Panc1 (cell line): ENCODE data around the gene CKS1B. TPM values are rescaled to one million over a fixed set of nuclear protein-coding genes. Genes with fewer than 3 reads are reported as not detected.

Source experiments
- ATAC-seq: fragments of 200-7000 bp; cut with Tn5 transposase; 2 replicates; pipeline ENCODE4 v1.9.1; 2020; ENCODE audit warnings: mild to moderate bottlenecking, moderate library complexity
- BruUV-seq: library from RNA; stranded (reverse); fragments of 400-500 nt; replicated peaks from 2 replicates; lab custom pipeline; 2021; lab: Mats Ljungman, UMichigan
- CTCF ChIA-PET: fragments of 300-600 bp; sonication (Branson Sonifier 250); formaldehyde crosslinking; loops from one replicate; lab custom pipeline; 2022; ENCODE audit warnings: antibody characterized with exemption; lab: Charles Lee
- POLR2A ChIA-PET: fragments of 300-600 bp; sonication (Branson Sonifier 250); formaldehyde crosslinking; loops from one replicate; lab custom pipeline; 2022; ENCODE audit warnings: antibody characterized with exemption; lab: Charles Lee
- DNase-seq: peaks from one replicate; pipeline ENCODE4 v3.0.0-alpha.2; 2010; ENCODE audit warnings: low read depth, low spot score
- H3K27ac ChIP-seq: 2 replicates; pipeline ENCODE4 v1.5.1; 2011; ENCODE audit warnings: mild to moderate bottlenecking, low read length, inconsistent platforms
- H3K27me3 ChIP-seq: fragments of 200-500 bp; sonication (Bioruptor generic); 2 replicates; pipeline ENCODE4 v1.6.0; 2014; ENCODE audit warnings: low read length, inconsistent platforms; ENCODE audit not compliant: control insufficient read depth, insufficient read depth
- H3K36me3 ChIP-seq: fragments of 200-500 bp; sonication (Bioruptor generic); 2 replicates; pipeline ENCODE4 v1.5.1; 2014; ENCODE audit warnings: inconsistent platforms, mild to moderate bottlenecking, low read length, moderate library complexity; ENCODE audit not compliant: control insufficient read depth, insufficient read depth
- H3K4me1 ChIP-seq: 2 replicates; pipeline ENCODE4 v1.5.1; 2011; ENCODE audit warnings: inconsistent platforms, mild to moderate bottlenecking, low read length, moderate library complexity; ENCODE audit not compliant: control insufficient read depth, insufficient read depth
- H3K4me3 ChIP-seq, 2 experiments: 2 replicates each; pipeline ENCODE4 v1.5.1; 2011 to 2012; ENCODE audit warnings: low read depth in 2 of 2, low read length in 2 of 2, mild to moderate bottlenecking in 2 of 2, inconsistent platforms in 1 of 2, moderate library complexity in 1 of 2
- H3K9me3 ChIP-seq: fragments of 200-500 bp; sonication (Bioruptor generic); 2 replicates; pipeline ENCODE4 v1.5.1; 2014; ENCODE audit warnings: low read depth, mild to moderate bottlenecking, inconsistent platforms, low read length, moderate library complexity; ENCODE audit not compliant: control insufficient read depth, insufficient read depth
- POLR2AphosphoS5 ChIP-seq: IDR thresholded peaks from 2 replicates; pipeline ENCODE4 v1.6.1; 2012; ENCODE audit warnings: mild to moderate bottlenecking, low read depth, low read length, moderate library complexity
- SIN3A ChIP-seq: IDR thresholded peaks from 2 replicates; pipeline ENCODE4 v1.6.1; 2012; ENCODE audit warnings: low read depth, mild to moderate bottlenecking, low read length, moderate library complexity, borderline replicate concordance; ENCODE audit not compliant: insufficient read depth
- TCF7L2 ChIP-seq: IDR thresholded peaks from 2 replicates; pipeline ENCODE4 v1.6.1; 2011; ENCODE audit warnings: mild to moderate bottlenecking, low read depth, low read length, inconsistent platforms
- in situ Hi-C: cut with HindIII; loops from 2 replicates; pipeline ENCODE4 v1.10.0; 2016; ENCODE audit warnings: low sequenced_read_pairs, low pct_unique_long_range_greater_than_20kb
- intact Hi-C: fragments of 100-400 bp; cut with micrococcal nuclease; formaldehyde crosslinking; loops from one replicate; pipeline ENCODE4 v1.10.0; 2022; ENCODE audit not compliant: unreplicated experiment
- total RNA-seq: library from RNA; stranded (reverse); gene quantifications from one replicate; pipeline ENCODE4 v1.2.1, GENCODE V29; 2021; ENCODE audit not compliant: unreplicated experiment
- TF ChIP-seq, protein P1 (sequence below): fragments of 450-650 bp; IDR thresholded peaks from 2 replicates; pipeline ENCODE4 v1.5.1; 2017; ENCODE audit warnings: mild to moderate bottlenecking
- TF ChIP-seq, protein P2 (sequence below), 2 experiments: IDR thresholded peaks; 2 replicates each; pipeline ENCODE4 v1.6.1; 2011 to 2012; ENCODE audit warnings: low read depth in 2 of 2, control low read depth in 1 of 2, low read length in 1 of 2, mild to moderate bottlenecking in 1 of 2, moderate library complexity in 1 of 2; ENCODE audit not compliant: insufficient read depth in 1 of 2

The CKS1B gene
- total RNA-seq, 1 experiment from 2014 or later = 212 TPM

DNA sequence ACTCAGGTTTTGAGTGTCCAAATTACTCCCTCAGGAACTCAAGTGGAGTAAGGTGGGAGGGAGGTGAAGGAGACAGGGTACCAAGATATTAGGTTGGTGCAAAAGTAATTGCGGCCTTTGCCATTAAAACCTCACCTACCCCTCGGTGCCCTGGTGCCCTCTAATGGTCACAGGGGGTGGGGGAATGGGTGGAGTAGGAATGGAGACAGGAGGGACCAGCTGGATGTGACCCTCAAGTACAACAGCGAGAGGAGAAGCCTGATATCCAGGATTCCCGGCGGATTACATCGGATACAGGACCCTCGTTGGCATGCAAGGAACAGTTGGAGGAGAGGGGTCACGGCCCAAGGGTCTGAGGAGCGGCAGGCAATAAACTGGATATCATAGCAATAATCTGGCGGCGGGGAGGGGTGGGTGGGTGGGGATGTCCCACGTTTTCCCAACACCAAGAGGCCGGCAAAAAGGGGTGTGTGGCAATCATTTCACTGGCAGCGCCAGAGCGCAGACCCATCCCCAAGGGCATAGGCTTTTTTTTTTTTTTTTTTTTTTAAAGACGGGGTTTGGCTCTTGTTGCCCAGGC, 23.8 kb downstream of the CKS1B start:
- BruUV-seq = no TSS peak
- in situ Hi-C loops = no loop called here
- intact Hi-C loops = no loop called here
- ATAC-seq = no peak
- POLR2A ChIA-PET = no interaction called here
- no peak for TF ChIP-seq TCF7L2
- TF ChIP-seq, protein P1, sequence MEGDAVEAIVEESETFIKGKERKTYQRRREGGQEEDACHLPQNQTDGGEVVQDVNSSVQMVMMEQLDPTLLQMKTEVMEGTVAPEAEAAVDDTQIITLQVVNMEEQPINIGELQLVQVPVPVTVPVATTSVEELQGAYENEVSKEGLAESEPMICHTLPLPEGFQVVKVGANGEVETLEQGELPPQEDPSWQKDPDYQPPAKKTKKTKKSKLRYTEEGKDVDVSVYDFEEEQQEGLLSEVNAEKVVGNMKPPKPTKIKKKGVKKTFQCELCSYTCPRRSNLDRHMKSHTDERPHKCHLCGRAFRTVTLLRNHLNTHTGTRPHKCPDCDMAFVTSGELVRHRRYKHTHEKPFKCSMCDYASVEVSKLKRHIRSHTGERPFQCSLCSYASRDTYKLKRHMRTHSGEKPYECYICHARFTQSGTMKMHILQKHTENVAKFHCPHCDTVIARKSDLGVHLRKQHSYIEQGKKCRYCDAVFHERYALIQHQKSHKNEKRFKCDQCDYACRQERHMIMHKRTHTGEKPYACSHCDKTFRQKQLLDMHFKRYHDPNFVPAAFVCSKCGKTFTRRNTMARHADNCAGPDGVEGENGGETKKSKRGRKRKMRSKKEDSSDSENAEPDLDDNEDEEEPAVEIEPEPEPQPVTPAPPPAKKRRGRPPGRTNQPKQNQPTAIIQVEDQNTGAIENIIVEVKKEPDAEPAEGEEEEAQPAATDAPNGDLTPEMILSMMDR = peak; percentile 9; the same call in 1 of the 2 replicates
- TF ChIP-seq, protein P2, sequence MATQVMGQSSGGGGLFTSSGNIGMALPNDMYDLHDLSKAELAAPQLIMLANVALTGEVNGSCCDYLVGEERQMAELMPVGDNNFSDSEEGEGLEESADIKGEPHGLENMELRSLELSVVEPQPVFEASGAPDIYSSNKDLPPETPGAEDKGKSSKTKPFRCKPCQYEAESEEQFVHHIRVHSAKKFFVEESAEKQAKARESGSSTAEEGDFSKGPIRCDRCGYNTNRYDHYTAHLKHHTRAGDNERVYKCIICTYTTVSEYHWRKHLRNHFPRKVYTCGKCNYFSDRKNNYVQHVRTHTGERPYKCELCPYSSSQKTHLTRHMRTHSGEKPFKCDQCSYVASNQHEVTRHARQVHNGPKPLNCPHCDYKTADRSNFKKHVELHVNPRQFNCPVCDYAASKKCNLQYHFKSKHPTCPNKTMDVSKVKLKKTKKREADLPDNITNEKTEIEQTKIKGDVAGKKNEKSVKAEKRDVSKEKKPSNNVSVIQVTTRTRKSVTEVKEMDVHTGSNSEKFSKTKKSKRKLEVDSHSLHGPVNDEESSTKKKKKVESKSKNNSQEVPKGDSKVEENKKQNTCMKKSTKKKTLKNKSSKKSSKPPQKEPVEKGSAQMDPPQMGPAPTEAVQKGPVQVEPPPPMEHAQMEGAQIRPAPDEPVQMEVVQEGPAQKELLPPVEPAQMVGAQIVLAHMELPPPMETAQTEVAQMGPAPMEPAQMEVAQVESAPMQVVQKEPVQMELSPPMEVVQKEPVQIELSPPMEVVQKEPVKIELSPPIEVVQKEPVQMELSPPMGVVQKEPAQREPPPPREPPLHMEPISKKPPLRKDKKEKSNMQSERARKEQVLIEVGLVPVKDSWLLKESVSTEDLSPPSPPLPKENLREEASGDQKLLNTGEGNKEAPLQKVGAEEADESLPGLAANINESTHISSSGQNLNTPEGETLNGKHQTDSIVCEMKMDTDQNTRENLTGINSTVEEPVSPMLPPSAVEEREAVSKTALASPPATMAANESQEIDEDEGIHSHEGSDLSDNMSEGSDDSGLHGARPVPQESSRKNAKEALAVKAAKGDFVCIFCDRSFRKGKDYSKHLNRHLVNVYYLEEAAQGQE (IDR thresholded peaks at IDR 0.05; ENCODE audit: insufficient read depth in 1 of 2, low read depth in 2 of 2, low read length in 1 of 2) = no peak
- no peaks in the 10 kb centered on the region for H3K27me3 ChIP-seq
- CTCF ChIA-PET = interaction anchor here (0.6 to 1.3 kb wide), 4 partner anchors 14 to 51 kb away, joined by 3 to 7 read pairs (median 4); partner anchors contain the start of gene FLAD1
- no peak overlapping the region for H3K27ac ChIP-seq
- no peak overlapping the region for H3K4me3 ChIP-seq
- H3K9me3 ChIP-seq = no peaks in the 10 kb centered on the region
- DNase-seq = no peak
- H3K4me1 ChIP-seq = peaks cover 11% of the 10 kb centered on the region
- H3K36me3 ChIP-seq = peaks cover 3% of the 10 kb centered on the region; the same call in 1 of the 2 replicates

DNA sequence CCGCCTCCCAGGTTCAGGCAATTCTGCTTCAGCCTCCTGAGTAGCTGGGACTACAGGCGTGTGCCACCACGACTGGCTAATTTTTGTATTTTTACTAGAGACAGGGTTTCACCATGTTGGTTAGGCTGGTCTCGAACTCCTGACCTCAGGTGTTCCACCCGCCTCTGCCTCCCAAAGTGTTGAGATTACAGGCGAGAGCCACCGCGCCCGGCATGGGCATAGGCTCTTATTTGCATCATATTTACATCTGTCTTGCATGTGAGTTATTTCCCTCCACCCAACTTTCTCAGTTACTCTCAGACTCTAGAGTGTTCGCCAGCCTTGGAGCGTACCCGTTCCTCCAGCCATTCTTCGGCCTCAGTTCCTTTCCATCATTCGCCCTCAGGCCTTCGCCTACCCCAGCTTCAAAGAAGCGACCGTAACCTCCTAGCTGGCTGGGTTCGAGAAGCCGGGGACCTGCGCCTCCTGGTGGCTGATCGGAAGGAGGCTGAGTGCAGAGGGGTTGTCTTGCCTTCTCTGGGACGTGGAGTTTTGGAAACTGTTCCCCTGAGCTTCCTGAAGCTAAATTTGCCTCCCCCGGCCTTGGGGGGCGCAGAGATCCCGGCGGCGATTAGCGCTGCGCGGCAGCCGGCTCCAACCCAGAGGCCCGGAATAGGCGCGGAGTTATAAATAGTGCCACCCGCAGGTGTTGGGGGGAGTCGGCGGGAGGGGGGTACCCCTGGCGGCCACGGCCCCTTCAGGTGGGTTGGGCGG, 24.5 kb downstream of the CKS1B start:
- POLR2A ChIA-PET = no interaction called here
- no peak for ATAC-seq

More for the DNA sequence above, 24.5 kb downstream of the CKS1B start:
- intact Hi-C loops (no loop called here), in situ Hi-C loops (no loop called here)
- no peaks in the 10 kb centered on the region for H3K27me3 ChIP-seq
- H3K9me3 ChIP-seq = no peaks in the 10 kb centered on the region
- peak overlapping the region; percentile 29; the same call in 1 of the 2 replicates for H3K27ac ChIP-seq
- no TSS peak for BruUV-seq
- peak overlapping the region; percentile 11 to 41; a peak in 3 of 4 replicates for H3K4me3 ChIP-seq
- peaks cover 3% of the 10 kb centered on the region; the same call in 1 of the 2 replicates for H3K36me3 ChIP-seq
- DNase-seq = no peak
- peaks cover 11% of the 10 kb centered on the region for H3K4me1 ChIP-seq
- TF ChIP-seq SIN3A (no peak), POLR2AphosphoS5 (0 out of 2 replicates have a peak, but pooled peaks have one; percentile 38), TCF7L2 (peak; percentile 86)
- TF ChIP-seq, protein P2 (IDR thresholded peaks at IDR 0.05; ENCODE audit: insufficient read depth in 1 of 2, low read depth in 2 of 2, low read length in 1 of 2) = no peak
- TF ChIP-seq, protein P1 = peak; percentile 98
- CTCF ChIA-PET = interaction anchor here (0.6 to 1.3 kb wide), 5 partner anchors 13 to 54 kb away, joined by 3 to 7 read pairs (median 5); partner anchors contain the start of gene FLAD1
